ENCODE results near the gene ANTKMT. TPM values are rescaled to one million over a fixed set of nuclear protein-coding genes. Genes with fewer than 3 reads are reported as not detected.

ANTKMT gene, protein sequence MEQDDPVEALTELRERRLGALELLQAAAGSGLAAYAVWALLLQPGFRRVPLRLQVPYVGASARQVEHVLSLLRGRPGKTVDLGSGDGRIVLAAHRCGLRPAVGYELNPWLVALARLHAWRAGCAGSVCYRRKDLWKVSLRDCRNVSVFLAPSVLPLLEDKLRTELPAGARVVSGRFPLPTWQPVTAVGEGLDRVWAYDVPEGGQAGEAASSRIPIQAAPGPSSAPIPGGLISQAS
- total RNA-seq (2014; rRNA removed; shearing (Covaris generic)) = 123 and 151 TPM in 2 replicates

- peak; percentile 92 for DNase-seq (ENCODE audit: low spot score)
These were observed at the start of gene ANTKMT for GRCh38 chr16:720990-721764. Gene ANTKMT, plus strand, starts transcription at chr16:721146. Its CDS starts 129 bp downstream, at chr16:721275.

- DNase-seq (ENCODE audit: low spot score) = no peak
These were observed 49.4 kb upstream of the ANTKMT start for GRCh38 chr16:671353-672131.

GRCh38 chr16:672371-672770, 48.6 kb upstream of the ANTKMT start:
- no peak for DNase-seq (ENCODE audit: low spot score)

GRCh38 chr16:672851-673250, 48.1 kb upstream of the ANTKMT start:
- DNase-seq (ENCODE audit: low spot score) = no peak

DNA sequence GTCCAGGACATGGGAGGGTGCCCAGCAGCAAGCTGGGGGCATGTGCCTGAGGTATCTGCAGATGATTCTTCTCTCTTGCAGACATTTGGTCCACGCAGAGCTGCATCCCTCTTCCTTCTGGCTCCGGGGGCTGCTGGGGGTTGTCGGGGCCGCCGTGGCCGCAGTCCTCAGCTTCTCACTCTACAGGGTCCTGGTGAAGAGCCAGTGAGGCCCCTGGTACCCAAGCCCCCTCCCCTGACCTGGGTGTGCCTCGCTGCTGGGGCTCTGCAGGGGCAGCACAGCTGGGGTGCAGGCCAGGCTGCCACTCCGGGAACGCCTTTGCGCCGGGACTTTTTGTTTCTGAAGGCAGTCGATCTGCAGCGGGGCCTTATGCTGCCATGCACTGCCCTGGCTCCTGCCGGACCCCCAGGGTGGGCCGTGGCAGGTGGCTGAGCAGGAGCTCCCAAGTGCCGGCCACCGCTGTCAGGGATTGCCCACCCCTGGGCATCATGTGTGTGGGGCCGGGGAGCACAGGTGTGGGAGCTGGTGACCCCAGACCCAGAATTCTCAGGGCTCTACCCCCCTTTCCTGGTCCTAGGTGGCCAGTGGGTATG, 47.5 kb upstream of the ANTKMT start:
- no peak for DNase-seq (ENCODE audit: low spot score)

DNA sequence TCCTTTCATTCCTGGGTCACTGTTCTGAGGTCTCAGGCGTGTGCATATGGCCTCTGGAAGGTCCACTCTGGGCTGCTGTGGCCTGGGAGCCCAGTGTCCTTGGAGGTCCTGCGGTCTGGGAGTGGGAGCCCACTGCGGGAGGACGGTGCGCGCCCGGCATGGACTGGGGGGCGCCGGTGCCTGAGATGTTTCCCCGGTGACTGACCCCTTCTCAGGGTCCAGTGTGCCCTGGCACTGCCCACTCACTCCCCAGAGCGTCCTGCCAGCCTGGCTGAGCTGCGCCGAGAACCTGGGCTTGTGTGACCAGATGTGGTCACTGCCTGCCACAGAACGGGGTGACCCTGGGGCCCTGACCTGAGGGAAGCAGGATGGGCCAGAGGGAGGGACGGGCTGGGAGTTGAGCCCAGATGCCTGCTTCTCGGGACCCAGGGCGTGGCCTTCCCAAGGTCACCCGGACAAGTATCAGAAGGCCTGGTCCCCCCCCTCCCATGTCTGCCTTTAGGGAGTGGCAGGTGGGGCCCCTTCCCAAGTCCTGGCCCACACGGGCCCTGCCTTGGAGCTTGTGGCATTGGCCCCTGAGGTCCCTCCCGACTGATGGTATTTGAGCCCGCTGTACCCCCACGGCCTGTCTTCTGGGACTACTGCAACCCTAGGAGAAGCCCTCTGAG, 46.6 kb upstream of the ANTKMT start:
- DNase-seq (ENCODE audit: low spot score) = no peak

GRCh38 chr16:674968-675883, 45.7 kb upstream of the ANTKMT start, which contains the start of gene RHBDL1:
Gene RHBDL1, plus strand, starts transcription at chr16:675671. Its CDS starts 120 bp downstream, at chr16:675791.
- peak; percentile 42 for DNase-seq (ENCODE audit: low spot score)

GRCh38 chr16:675884-676564, 44.9 kb upstream of the ANTKMT start:
- peak; percentile 16 for DNase-seq (ENCODE audit: low spot score)

- DNase-seq (ENCODE audit: low spot score) = no peak
These were observed 44.4 kb upstream of the ANTKMT start for GRCh38 chr16:676565-676902.

DNA sequence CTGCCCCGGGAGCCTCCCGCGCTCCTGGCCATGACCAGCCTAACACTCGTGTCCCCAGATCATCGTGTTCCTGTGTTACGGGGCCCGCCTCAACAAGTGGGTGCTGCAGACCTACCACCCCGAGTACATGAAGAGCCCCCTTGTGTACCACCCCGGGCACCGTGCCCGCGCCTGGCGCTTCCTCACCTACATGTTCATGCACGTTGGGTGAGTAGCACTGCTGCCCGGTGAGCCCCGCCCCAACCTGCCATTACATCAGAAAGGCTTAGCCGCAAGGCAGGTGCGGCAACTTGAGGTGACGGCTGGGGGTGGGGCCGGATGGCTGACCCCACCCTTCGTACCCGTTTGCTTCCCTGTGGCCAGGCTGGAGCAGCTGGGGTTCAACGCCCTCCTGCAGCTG, 44.0 kb upstream of the ANTKMT start:
- peak; percentile 76 for DNase-seq (ENCODE audit: low spot score)

GRCh38 chr16:677316-678190, 43.4 kb upstream of the ANTKMT start:
- DNase-seq (ENCODE audit: low spot score) = no peak

DNA sequence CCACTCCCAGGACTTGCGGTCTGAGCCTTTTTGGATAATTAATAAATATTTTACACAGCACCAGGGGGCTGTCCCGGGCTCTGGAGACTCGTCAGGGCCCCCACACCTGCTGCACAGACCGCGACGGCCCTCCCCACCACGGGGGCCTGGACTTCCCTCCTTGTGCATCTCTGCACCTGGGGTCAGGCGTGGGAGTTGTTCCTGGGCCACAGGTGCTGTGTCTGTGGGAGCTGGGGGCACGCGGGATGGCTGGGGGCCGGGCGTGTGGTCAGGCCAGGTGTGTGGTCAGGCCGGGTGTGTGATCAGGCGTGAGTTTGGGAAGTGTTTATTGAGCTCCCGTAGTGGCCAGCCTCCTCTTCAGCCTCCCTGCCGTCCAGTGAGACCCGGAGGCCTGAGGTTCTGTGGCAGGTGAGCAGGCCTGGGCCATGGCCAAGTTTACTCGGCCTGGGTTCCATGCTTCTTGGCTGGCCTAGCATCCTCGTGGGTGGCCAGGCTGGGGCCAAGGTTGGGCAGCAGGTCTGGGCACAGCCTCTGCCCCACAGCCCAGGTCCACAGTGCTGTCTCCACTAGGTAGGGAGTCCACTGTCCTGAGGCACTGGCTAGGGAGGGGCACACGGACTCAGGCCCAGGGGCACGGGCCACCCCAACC, 42.6 kb upstream of the ANTKMT start:
- no peak for DNase-seq (ENCODE audit: low spot score)

DNA sequence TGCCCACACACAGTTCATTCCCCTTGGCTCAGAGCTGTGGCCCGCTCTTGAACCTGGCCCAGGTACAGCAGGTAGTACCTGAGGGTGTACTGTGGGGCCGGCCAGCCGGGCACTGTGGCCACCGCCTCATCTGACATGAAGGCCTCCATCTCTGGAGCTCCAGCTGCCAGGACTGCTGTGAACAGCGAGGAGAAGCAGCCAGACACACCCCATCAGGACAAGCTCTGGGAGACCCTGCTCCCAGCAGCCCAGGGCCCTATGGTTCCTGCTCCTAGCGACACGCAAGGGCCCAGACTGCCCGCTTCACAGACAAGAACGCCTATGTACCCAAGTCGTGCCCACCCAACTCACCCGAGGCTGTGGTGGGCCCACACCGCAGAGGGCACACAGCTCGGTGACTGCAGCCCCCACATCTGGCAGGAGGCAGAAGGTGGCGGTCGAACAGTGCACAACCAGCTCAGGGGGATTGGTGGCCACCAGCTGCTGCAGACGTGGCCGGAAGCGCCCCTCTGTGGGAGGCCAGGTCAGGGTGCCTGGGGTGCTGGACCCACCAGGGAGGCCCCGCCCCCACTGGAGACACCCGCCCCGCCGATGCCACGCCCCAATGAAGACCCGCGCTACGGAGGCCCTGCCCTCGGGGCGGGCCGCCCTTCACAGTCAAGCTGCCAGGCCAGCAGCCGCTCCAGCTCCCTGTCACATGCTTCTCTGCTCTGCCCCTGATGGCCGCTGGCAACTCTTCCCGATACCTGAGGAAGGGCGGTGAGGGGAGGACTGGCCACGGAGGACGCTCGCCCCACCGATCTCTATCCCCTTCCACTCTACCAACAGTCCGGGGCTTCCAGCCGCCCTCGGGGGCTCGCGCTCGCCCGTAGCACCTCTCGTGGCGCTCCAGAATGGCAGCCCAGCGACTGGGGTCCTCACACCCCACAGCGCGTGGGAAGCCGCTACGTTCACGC, 41.8 kb upstream of the ANTKMT start:
- DNase-seq (ENCODE audit: low spot score) = peak; percentile 77

GRCh38 chr16:679814-680624, 40.9 kb upstream of the ANTKMT start, which contains the start of gene STUB1:
Gene STUB1, plus strand, starts transcription at chr16:680410. Its CDS starts 116 bp downstream, at chr16:680526.
- peak; percentile 81 for DNase-seq (ENCODE audit: low spot score)

DNA sequence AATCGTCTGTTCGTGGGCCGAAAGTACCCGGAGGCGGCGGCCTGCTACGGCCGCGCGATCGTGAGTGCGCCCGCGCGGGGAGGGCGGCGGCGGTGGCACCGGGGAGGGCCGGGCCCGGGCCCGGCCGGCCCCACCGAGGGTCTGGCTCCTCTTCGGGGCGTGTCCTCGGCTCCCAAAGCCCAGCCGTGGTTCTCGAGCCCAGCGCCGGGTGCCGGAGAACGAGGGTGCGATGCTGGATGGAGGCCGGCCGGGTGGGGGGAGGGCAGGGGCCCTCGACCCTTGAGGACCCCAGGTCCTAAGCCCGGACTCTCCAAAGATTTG, 40.4 kb upstream of the ANTKMT start:
- no peak for DNase-seq (ENCODE audit: low spot score)

Data from HT-29 (cell line).